ENCODE measurements around the gene COX7A1.

The COX7A1 gene

GRCh38 chr19:36110487-36111199, 41.6 kb downstream of the COX7A1 start, which contains the start of gene OVOL3:
Gene OVOL3, plus strand, starts transcription at chr19:36111143. Its CDS starts 60 bp downstream, at chr19:36111203.
- no peak within 1 kb of the TSS for H3K4me3 ChIP-seq (ENCODE audit: low read length)
- TF ChIP-seq CTCF (IDR thresholded peaks at IDR 0.05; ENCODE audit: insufficient read depth, low read depth, low read length, missing control alignments): no peak
- DNase-seq (ENCODE audit: low read depth): no peak

GRCh38 chr19:36108684-36109083, 43.6 kb downstream of the COX7A1 start:
- DNase-seq (ENCODE audit: low read depth): no peak
- no peak for TF ChIP-seq CTCF (IDR thresholded peaks at IDR 0.05; ENCODE audit: insufficient read depth, low read depth, low read length, missing control alignments)
- no peak overlapping the region for H3K4me3 ChIP-seq (ENCODE audit: low read length)

- DNase-seq (ENCODE audit: low read depth): no peak
- no peak for TF ChIP-seq CTCF (IDR thresholded peaks at IDR 0.05; ENCODE audit: insufficient read depth, low read depth, low read length, missing control alignments)
- no peak overlapping the region for H3K4me3 ChIP-seq (ENCODE audit: low read length)
Observed at GRCh38 chr19:36106991-36107390, 45.3 kb downstream of the COX7A1 start.

- H3K4me3 ChIP-seq (ENCODE audit: low read length): no peak overlapping the region
- TF ChIP-seq CTCF (IDR thresholded peaks at IDR 0.05; ENCODE audit: insufficient read depth, low read depth, low read length, missing control alignments): no peak
- no peak for DNase-seq (ENCODE audit: low read depth)
Observed at GRCh38 chr19:36106441-36106840, 45.8 kb downstream of the COX7A1 start.

GRCh38 chr19:36103842-36104552, 48.2 kb downstream of the COX7A1 start:
- no peak for TF ChIP-seq CTCF (IDR thresholded peaks at IDR 0.05; ENCODE audit: insufficient read depth, low read depth, low read length, missing control alignments)
- no peak overlapping the region for H3K4me3 ChIP-seq (ENCODE audit: low read length)
- DNase-seq (ENCODE audit: low read depth): peak; percentile 68

- TF ChIP-seq CTCF (IDR thresholded peaks at IDR 0.05; ENCODE audit: insufficient read depth, low read depth, low read length, missing control alignments): no peak
- no peak for DNase-seq (ENCODE audit: low read depth)
- H3K4me3 ChIP-seq (ENCODE audit: low read length): no peak overlapping the region
Observed at GRCh38 chr19:36103040-36103626, 49.1 kb downstream of the COX7A1 start.
